OCI-LY1 (cell line): ENCODE results near the gene TAX1BP3.

ENCODE experiments used
- H2AFZ ChIP-seq: fragments of 200-600 bp; sonication (generic), shearing (Covaris generic); 2 replicates; pipeline ENCODE4 v1.6.0; 2014; ENCODE audit warnings: antibody characterized with exemption, mild to moderate bottlenecking, low read length
- H3F3A ChIP-seq: fragments of 200-600 bp; sonication (generic), shearing (Covaris generic); 2 replicates; pipeline ENCODE4 v1.6.0; 2014; ENCODE audit warnings: mild to moderate bottlenecking, antibody characterized with exemption, low read length, moderate library complexity; ENCODE audit not compliant: insufficient read depth
- H3K27ac ChIP-seq: fragments of 200-600 bp; sonication (generic); 2 replicates; pipeline ENCODE4 v1.5.1; 2014; ENCODE audit warnings: low read length, mixed run types, mild to moderate bottlenecking, low read depth; ENCODE audit not compliant: poor library complexity, severe bottlenecking
- H3K27me3 ChIP-seq: fragments of 200-600 bp; sonication (generic); 2 replicates; pipeline ENCODE4 v1.6.0; 2014; ENCODE audit warnings: antibody characterized with exemption, mild to moderate bottlenecking, low read length, moderate library complexity; ENCODE audit not compliant: insufficient read depth
- H3K36me3 ChIP-seq: fragments of 200-600 bp; sonication (generic); 2 replicates; pipeline ENCODE4 v1.6.1; 2014; ENCODE audit warnings: mild to moderate bottlenecking, antibody characterized with exemption, low read length, moderate library complexity, mixed read lengths; ENCODE audit not compliant: insufficient read depth
- H3K4me1 ChIP-seq: fragments of 200-600 bp; sonication (generic); 2 replicates; pipeline ENCODE4 v1.5.1; 2014; ENCODE audit warnings: mild to moderate bottlenecking, low read length, moderate library complexity; ENCODE audit not compliant: insufficient read depth, severe bottlenecking
- H3K4me2 ChIP-seq: fragments of 200-600 bp; sonication (generic), shearing (Covaris generic); 2 replicates; pipeline ENCODE4 v1.6.1; 2014; ENCODE audit warnings: low read length
- H3K4me3 ChIP-seq: fragments of 200-600 bp; sonication (generic); 2 replicates; pipeline ENCODE4 v1.5.1; 2014; ENCODE audit warnings: low read length, low read depth, mild to moderate bottlenecking, mixed read lengths; ENCODE audit not compliant: poor library complexity, severe bottlenecking
- H3K79me2 ChIP-seq: fragments of 200-600 bp; shearing (Covaris generic); 2 replicates; pipeline ENCODE4 v1.6.1; 2016; ENCODE audit warnings: mixed run types, low read length, mixed read lengths; ENCODE audit not compliant: insufficient read depth
- H3K9ac ChIP-seq: fragments of 200-600 bp; sonication (generic), shearing (Covaris generic); 2 replicates; pipeline ENCODE4 v1.6.1; 2014; ENCODE audit warnings: mild to moderate bottlenecking, low read length, mixed read lengths
- H3K9me2 ChIP-seq: fragments of 200-600 bp; sonication (generic), shearing (Covaris generic); 2 replicates; pipeline ENCODE4 v1.6.1; 2014; ENCODE audit warnings: low read depth, mild to moderate bottlenecking, low read length, mixed read lengths
- H3K9me3 ChIP-seq: fragments of 200-600 bp; shearing (Covaris generic); 2 replicates; pipeline ENCODE4 v1.6.1; 2014; ENCODE audit warnings: low read length, mixed read lengths
- H4K20me1 ChIP-seq: fragments of 200-600 bp; sonication (generic), shearing (Covaris generic); 2 replicates; pipeline ENCODE4 v1.6.0; 2016; ENCODE audit warnings: mild to moderate bottlenecking, low read length; ENCODE audit not compliant: insufficient read depth
- CTCF ChIP-seq: fragments of 200-600 bp; sonication (generic), shearing (Covaris generic); IDR thresholded peaks from 2 replicates; pipeline ENCODE4 v1.5.1; 2017; ENCODE audit warnings: mild to moderate bottlenecking, antibody characterized with exemption, low read length, moderate library complexity, mixed read lengths
- EZH2 ChIP-seq: fragments of 200-600 bp; sonication (generic), shearing (Covaris generic); IDR thresholded peaks from 2 replicates; pipeline ENCODE4 v1.8.0; 2017; ENCODE audit warnings: borderline replicate concordance, mixed run types, mild to moderate bottlenecking, antibody characterized with exemption, low read length, moderate library complexity, mixed read lengths

TAX1BP3 gene

GRCh38 chr17:3699951-3700350 is 31.6 kb upstream of the TAX1BP3 start:
- Histone ChIP-seq H3K27ac (no peak overlapping the region), H3K79me2 (no peaks in the 10 kb centered on the region), H3K9me2 (no peaks in the 10 kb centered on the region), H3K27me3 (no peaks in the 10 kb centered on the region; the same call in 1 of the 2 replicates), H3K4me1 (peaks cover 18% of the 10 kb centered on the region), H3K4me2 (no peak overlapping the region), H3F3A (no peaks in the 10 kb centered on the region), H3K9ac (no peak overlapping the region), H4K20me1 (no peaks in the 10 kb centered on the region), H3K9me3 (no peaks in the 10 kb centered on the region), H2AFZ (no peak overlapping the region), H3K36me3 (no peaks in the 10 kb centered on the region), H3K4me3 (no peak overlapping the region)
- TF ChIP-seq EZH2 (no peak), CTCF (no peak)

DNA sequence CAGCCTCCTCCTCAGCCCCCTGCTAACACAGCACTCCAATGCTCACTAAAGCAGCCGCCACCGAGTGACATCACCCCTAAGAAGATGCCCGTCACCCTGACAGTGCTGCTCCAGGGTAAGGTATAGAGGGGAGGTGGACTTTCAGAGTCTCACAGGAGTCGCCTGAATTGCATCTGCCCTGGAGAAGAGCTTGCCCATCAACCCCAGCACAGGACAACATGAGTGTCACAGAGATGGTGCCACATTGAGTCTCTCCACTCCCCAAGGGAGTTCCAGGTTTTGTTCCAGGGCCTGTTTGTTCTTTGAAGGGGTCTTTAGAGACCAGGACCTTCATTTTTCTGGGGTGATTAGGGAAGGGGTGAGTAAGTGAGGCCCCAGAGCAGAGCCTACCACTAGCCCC is 29.8 kb upstream of the TAX1BP3 start:
- no peaks in the 10 kb centered on the region for H3K9me3 ChIP-seq
- H3K27ac ChIP-seq, result no peak overlapping the region
- no peaks in the 10 kb centered on the region for H3K9me2 ChIP-seq
- no peaks in the 10 kb centered on the region for H4K20me1 ChIP-seq
- no peak overlapping the region for H3K4me3 ChIP-seq
- H3K27me3 ChIP-seq, result no peaks in the 10 kb centered on the region; the same call in 1 of the 2 replicates
- no peaks in the 10 kb centered on the region for H3K36me3 ChIP-seq
- H3K9ac ChIP-seq, result no peak overlapping the region
- H3K4me1 ChIP-seq, result peaks cover 25% of the 10 kb centered on the region
- TF ChIP-seq EZH2, result no peak
- H3K79me2 ChIP-seq, result peaks cover 7% of the 10 kb centered on the region; the same call in 1 of the 2 replicates
- no peak overlapping the region for H3K4me2 ChIP-seq
- H3F3A ChIP-seq, result no peaks in the 10 kb centered on the region
- H2AFZ ChIP-seq, result no peak overlapping the region

DNA sequence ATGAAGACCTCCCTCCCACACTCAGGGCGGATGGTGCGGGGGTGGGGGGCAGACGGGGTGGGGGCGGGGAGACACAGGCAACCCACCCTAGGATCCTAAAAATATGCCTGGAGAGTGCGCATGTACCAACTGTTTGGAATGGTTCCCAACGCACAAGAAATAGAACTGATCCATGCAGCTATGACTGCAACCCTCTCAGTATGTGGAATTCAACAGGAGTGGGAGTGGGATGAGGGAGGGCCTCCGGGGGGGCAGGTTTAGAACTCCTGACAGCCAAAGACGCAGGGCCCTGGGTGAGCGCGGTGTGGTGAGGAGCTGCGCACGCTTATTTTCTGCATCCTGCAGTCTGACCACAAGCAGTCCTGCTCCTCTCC is 28.7 kb upstream of the TAX1BP3 start:
- H3K4me2 ChIP-seq, result no peak overlapping the region

More for the DNA sequence above, 28.7 kb upstream of the TAX1BP3 start:
- no peak overlapping the region for H3K27ac ChIP-seq
- TF ChIP-seq EZH2, result no peak
- TF ChIP-seq CTCF, result no peak
- H3K4me3 ChIP-seq, result no peak overlapping the region
- H3K9me2 ChIP-seq, result no peaks in the 10 kb centered on the region
- no peaks in the 10 kb centered on the region; the same call in 1 of the 2 replicates for H3K27me3 ChIP-seq
- no peaks in the 10 kb centered on the region for H4K20me1 ChIP-seq
- H3K79me2 ChIP-seq, result peaks cover 7% of the 10 kb centered on the region; the same call in 1 of the 2 replicates
- H3K36me3 ChIP-seq, result no peaks in the 10 kb centered on the region
- no peaks in the 10 kb centered on the region for H3K9me3 ChIP-seq
- H3F3A ChIP-seq, result no peaks in the 10 kb centered on the region
- H2AFZ ChIP-seq, result no peak overlapping the region
- peaks cover 25% of the 10 kb centered on the region for H3K4me1 ChIP-seq
- no peak overlapping the region for H3K9ac ChIP-seq
